HEK293 (cell line): ENCODE results near the gene LRFN2.

Source experiments
- CTCF ChIA-PET: fragments of 350-600 bp; formaldehyde crosslinking; extraction: SDS; loops from one replicate; lab custom pipeline; 2021; ENCODE audit warnings: antibody characterized with exemption; lab: Yijun Ruan, JAX
- POLR2A ChIA-PET: fragments of 300-600 bp; formaldehyde crosslinking; extraction: SDS; loops from one replicate; lab custom pipeline; 2020; ENCODE audit warnings: antibody characterized with exemption, inconsistent platforms; lab: Yijun Ruan, JAX
- H3K27ac ChIP-seq: fragments of 200-500 bp; sonication (Bioruptor generic); 2 replicates; pipeline ENCODE4 v1.5.1; 2014; ENCODE audit warnings: low read depth, low read length, control low read depth, inconsistent platforms; ENCODE audit errors: extremely low read depth
- H3K36me3 ChIP-seq, 2 experiments: fragments of 200-500 bp in 1 of 2; sonication (Bioruptor generic) in 1 of 2; 1 replicate in 1 of 2; 2 replicates in 1 of 2; pipeline ENCODE4 v1.5.1; 2014 to 2017; ENCODE audit warnings: inconsistent platforms in 2 of 2, low read length in 2 of 2; ENCODE audit not compliant: control insufficient read depth in 2 of 2, insufficient read depth in 1 of 2
- H3K4me1 ChIP-seq: fragments of 200-500 bp; sonication (Bioruptor generic); 2 replicates; pipeline ENCODE4 v1.5.1; 2014; ENCODE audit warnings: mild to moderate bottlenecking, low read length, inconsistent platforms; ENCODE audit not compliant: control insufficient read depth, insufficient read depth
- H3K4me3 ChIP-seq: 2 replicates; pipeline ENCODE4 v1.5.1; 2011; ENCODE audit warnings: low read depth, mild to moderate bottlenecking, control low read depth, low read length, moderate library complexity
- H3K9me3 ChIP-seq: fragments of 200-500 bp; sonication (Bioruptor generic); 2 replicates; pipeline ENCODE4 v1.5.1; 2014; ENCODE audit warnings: low read depth, low read length, inconsistent platforms; ENCODE audit not compliant: control insufficient read depth, insufficient read depth
- CTCF ChIP-seq: fragments of 450-650 bp; formaldehyde crosslinking; IDR thresholded peaks from 2 replicates; pipeline ENCODE4 v1.5.1; 2016; ENCODE audit warnings: missing biosample characterization, missing genetic modification characterization
- ELK4 ChIP-seq: IDR thresholded peaks from 2 replicates; pipeline ENCODE4 v1.6.1; 2011; ENCODE audit warnings: mild to moderate bottlenecking, low read depth, low read length, borderline replicate concordance
- GLI2 ChIP-seq: fragments of 450-650 bp; formaldehyde crosslinking; IDR thresholded peaks from 2 replicates; pipeline ENCODE4; 2017; ENCODE audit warnings: missing biosample characterization, missing genetic modification characterization, low read depth, borderline replicate concordance
- HOXD13 ChIP-seq: sonication (generic); formaldehyde crosslinking; IDR thresholded peaks from 2 replicates; pipeline ENCODE4 v1.8.0; 2022; ENCODE audit warnings: missing genetic modification reagents, borderline replicate concordance
- SP2 ChIP-seq: fragments of 450-650 bp; formaldehyde crosslinking; IDR thresholded peaks from 2 replicates; pipeline ENCODE4 v1.5.1; 2016; ENCODE audit warnings: missing biosample characterization, missing genetic modification characterization
- TSHZ1 ChIP-seq: fragments of 450-650 bp; formaldehyde crosslinking; IDR thresholded peaks from 2 replicates; pipeline ENCODE4 v1.5.1; 2016; ENCODE audit warnings: missing biosample characterization, missing genetic modification characterization, borderline replicate concordance
- ZFP37 ChIP-seq: fragments of 450-650 bp; formaldehyde crosslinking; IDR thresholded peaks from 2 replicates; pipeline ENCODE4 v1.5.1; 2016; ENCODE audit warnings: missing biosample characterization, missing genetic modification characterization
- ZNF112 ChIP-seq: fragments of 450-650 bp; formaldehyde crosslinking; IDR thresholded peaks from 2 replicates; pipeline ENCODE4 v1.5.0; 2017; ENCODE audit warnings: missing biosample characterization, missing genetic modification characterization
- ZNF138 ChIP-seq: fragments of 450-650 bp; formaldehyde crosslinking; IDR thresholded peaks from 2 replicates; pipeline ENCODE4 v1.5.1; 2016; ENCODE audit warnings: missing biosample characterization, missing genetic modification characterization, borderline replicate concordance
- ZNF175 ChIP-seq: fragments of 450-650 bp; formaldehyde crosslinking; IDR thresholded peaks from 2 replicates; pipeline ENCODE4 v1.5.1; 2016; ENCODE audit warnings: missing biosample characterization, missing genetic modification characterization
- ZNF292 ChIP-seq: fragments of 450-650 bp; formaldehyde crosslinking; IDR thresholded peaks from 2 replicates; pipeline ENCODE4 v1.5.1; 2016; ENCODE audit warnings: low read depth, missing biosample characterization, missing genetic modification characterization, borderline replicate concordance
- ZNF311 ChIP-seq: fragments of 450-650 bp; formaldehyde crosslinking; IDR thresholded peaks from 2 replicates; pipeline ENCODE4 v1.5.1; 2017; ENCODE audit warnings: missing biosample characterization, missing genetic modification characterization, borderline replicate concordance
- ZNF398 ChIP-seq: fragments of 450-650 bp; formaldehyde crosslinking; IDR thresholded peaks from 2 replicates; pipeline ENCODE4 v1.5.1; 2017; ENCODE audit warnings: missing biosample characterization, missing genetic modification characterization
- ZNF510 ChIP-seq: fragments of 450-650 bp; formaldehyde crosslinking; IDR thresholded peaks from 2 replicates; pipeline ENCODE4 v1.5.1; 2018; ENCODE audit warnings: mild to moderate bottlenecking, missing genetic modification characterization, missing biosample characterization; ENCODE audit not compliant: insufficient replicate concordance
- ZNF513 ChIP-seq: fragments of 450-650 bp; IDR thresholded peaks from 2 replicates; pipeline ENCODE4 v1.5.1; 2018; ENCODE audit warnings: missing biosample characterization, missing genetic modification characterization
- ZNF580 ChIP-seq: fragments of 450-650 bp; formaldehyde crosslinking; IDR thresholded peaks from 2 replicates; pipeline ENCODE4 v1.5.1; 2016; ENCODE audit warnings: missing biosample characterization, missing genetic modification characterization
- ZNF600 ChIP-seq: fragments of 450-650 bp; formaldehyde crosslinking; IDR thresholded peaks from 2 replicates; pipeline ENCODE4 v1.5.1; 2016; ENCODE audit warnings: missing biosample characterization, missing genetic modification characterization
- ZNF654 ChIP-seq: fragments of 450-650 bp; formaldehyde crosslinking; IDR thresholded peaks from 2 replicates; pipeline ENCODE4 v1.5.1; 2016; ENCODE audit warnings: low read depth, missing biosample characterization, missing genetic modification characterization
- ZNF747 ChIP-seq: fragments of 450-650 bp; formaldehyde crosslinking; IDR thresholded peaks from 2 replicates; pipeline ENCODE4 v1.5.1; 2016; ENCODE audit warnings: missing biosample characterization, missing genetic modification characterization

LRFN2 gene

GRCh38 chr6:40528051-40528450 lies 59.1 kb downstream of the LRFN2 start (continued):
- TF ChIP-seq ZNF580 (no peak), ZNF654 (tag by site-specific recombination) (no peak), HOXD13 (CRISPR knock-in tag) (no peak), ZNF175 (tag by site-specific recombination) (no peak), ZFP37 (tag by site-specific recombination) (no peak), ZNF138 (tag by site-specific recombination) (no peak), ZNF292 (tag by site-specific recombination) (no peak), ZNF311 (tag by site-specific recombination) (no peak), ZNF510 (tag by site-specific recombination) (no peak), ZNF747 (tag by site-specific recombination) (no peak), ZNF398 (tag by site-specific recombination) (no peak), GLI2 (tag by site-specific recombination) (no peak)

- CTCF ChIA-PET = interaction anchor here (0.6 kb wide), 1 partner anchor 40 kb away, joined by 3 read pairs; no protein-coding TSS in a partner anchor
- TF ChIP-seq ELK4 (no peak), ZNF112 (tag by site-specific recombination) (no peak), ZNF600 (tag by site-specific recombination) (no peak), CTCF (tag by site-specific recombination) (no peak), ZNF513 (no peak), SP2 (no peak), TSHZ1 (tag by site-specific recombination) (no peak)
- POLR2A ChIA-PET = no interaction called here
These were observed 61.1 kb downstream of the LRFN2 start for GRCh38 chr6:40526036-40526435.

More at GRCh38 chr6:40526036-40526435, 61.1 kb downstream of the LRFN2 start:
- no peaks in the 10 kb centered on the region for H3K36me3 ChIP-seq
- H3K4me1 ChIP-seq = no peaks in the 10 kb centered on the region
- no peaks in the 10 kb centered on the region for H3K9me3 ChIP-seq
- H3K27ac ChIP-seq = no peak overlapping the region
- no peak overlapping the region for H3K4me3 ChIP-seq
